ENCODE measurements around the gene UBE3A. TPM values are rescaled to one million over a fixed set of nuclear protein-coding genes. Genes with fewer than 3 reads are reported as not detected.
A peak's percentile ranks its signal among the peaks of the same experiment; 100 is the strongest.

Gene UBE3A
- total RNA-seq, 1 experiment from 2014 or later, result 104 TPM

- intact Hi-C loops (cut with micrococcal nuclease), result no loop called here
- H3K4me2 ChIP-seq (ENCODE audit: low read length), result no peak overlapping the region
- H2AFZ ChIP-seq (ENCODE audit: low read depth, low read length, poor library complexity, severe bottlenecking), result no peak overlapping the region
- DNase-seq (ENCODE audit: low read depth, low spot score) (no peak), ATAC-seq (no peak)
- no peak for TF ChIP-seq YY1 (IDR thresholded peaks at IDR 0.05; ENCODE audit: extremely low read depth, insufficient replicate concordance, low read depth, low read length)
- no peak for TF ChIP-seq SIN3A (IDR thresholded peaks at IDR 0.05; ENCODE audit: low read depth)
- TF ChIP-seq ATF3 (IDR thresholded peaks at IDR 0.05), result no peak
- no peak for TF ChIP-seq CEBPB (IDR thresholded peaks at IDR 0.05; ENCODE audit: low read depth)
- no peak for TF ChIP-seq ZNF274 (IDR thresholded peaks at IDR 0.05; ENCODE audit: low read depth, low read length)
- TF ChIP-seq RAD21 (IDR thresholded peaks at IDR 0.05; ENCODE audit: low read depth), result no peak
- TF ChIP-seq CBX3 (IDR thresholded peaks at IDR 0.05; ENCODE audit: low read depth), result no peak
- TF ChIP-seq EGR1 (IDR thresholded peaks at IDR 0.05; ENCODE audit: low read depth), result no peak
- no peak for TF ChIP-seq TCF7L2 (IDR thresholded peaks at IDR 0.05; ENCODE audit: borderline replicate concordance, extremely low read depth, insufficient read depth, insufficient read length)
- no peak for TF ChIP-seq SP1 (IDR thresholded peaks at IDR 0.05; ENCODE audit: low read depth)
- TF ChIP-seq, protein P1, sequence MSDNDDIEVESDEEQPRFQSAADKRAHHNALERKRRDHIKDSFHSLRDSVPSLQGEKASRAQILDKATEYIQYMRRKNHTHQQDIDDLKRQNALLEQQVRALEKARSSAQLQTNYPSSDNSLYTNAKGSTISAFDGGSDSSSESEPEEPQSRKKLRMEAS (IDR thresholded peaks at IDR 0.05), result no peak
- TF ChIP-seq, protein P2, sequence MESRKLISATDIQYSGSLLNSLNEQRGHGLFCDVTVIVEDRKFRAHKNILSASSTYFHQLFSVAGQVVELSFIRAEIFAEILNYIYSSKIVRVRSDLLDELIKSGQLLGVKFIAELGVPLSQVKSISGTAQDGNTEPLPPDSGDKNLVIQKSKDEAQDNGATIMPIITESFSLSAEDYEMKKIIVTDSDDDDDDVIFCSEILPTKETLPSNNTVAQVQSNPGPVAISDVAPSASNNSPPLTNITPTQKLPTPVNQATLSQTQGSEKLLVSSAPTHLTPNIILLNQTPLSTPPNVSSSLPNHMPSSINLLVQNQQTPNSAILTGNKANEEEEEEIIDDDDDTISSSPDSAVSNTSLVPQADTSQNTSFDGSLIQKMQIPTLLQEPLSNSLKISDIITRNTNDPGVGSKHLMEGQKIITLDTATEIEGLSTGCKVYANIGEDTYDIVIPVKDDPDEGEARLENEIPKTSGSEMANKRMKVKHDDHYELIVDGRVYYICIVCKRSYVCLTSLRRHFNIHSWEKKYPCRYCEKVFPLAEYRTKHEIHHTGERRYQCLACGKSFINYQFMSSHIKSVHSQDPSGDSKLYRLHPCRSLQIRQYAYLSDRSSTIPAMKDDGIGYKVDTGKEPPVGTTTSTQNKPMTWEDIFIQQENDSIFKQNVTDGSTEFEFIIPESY (IDR thresholded peaks at IDR 0.05; ENCODE audit: extremely low read depth, insufficient replicate concordance, low read length), result no peak
- TF ChIP-seq, protein P3, sequence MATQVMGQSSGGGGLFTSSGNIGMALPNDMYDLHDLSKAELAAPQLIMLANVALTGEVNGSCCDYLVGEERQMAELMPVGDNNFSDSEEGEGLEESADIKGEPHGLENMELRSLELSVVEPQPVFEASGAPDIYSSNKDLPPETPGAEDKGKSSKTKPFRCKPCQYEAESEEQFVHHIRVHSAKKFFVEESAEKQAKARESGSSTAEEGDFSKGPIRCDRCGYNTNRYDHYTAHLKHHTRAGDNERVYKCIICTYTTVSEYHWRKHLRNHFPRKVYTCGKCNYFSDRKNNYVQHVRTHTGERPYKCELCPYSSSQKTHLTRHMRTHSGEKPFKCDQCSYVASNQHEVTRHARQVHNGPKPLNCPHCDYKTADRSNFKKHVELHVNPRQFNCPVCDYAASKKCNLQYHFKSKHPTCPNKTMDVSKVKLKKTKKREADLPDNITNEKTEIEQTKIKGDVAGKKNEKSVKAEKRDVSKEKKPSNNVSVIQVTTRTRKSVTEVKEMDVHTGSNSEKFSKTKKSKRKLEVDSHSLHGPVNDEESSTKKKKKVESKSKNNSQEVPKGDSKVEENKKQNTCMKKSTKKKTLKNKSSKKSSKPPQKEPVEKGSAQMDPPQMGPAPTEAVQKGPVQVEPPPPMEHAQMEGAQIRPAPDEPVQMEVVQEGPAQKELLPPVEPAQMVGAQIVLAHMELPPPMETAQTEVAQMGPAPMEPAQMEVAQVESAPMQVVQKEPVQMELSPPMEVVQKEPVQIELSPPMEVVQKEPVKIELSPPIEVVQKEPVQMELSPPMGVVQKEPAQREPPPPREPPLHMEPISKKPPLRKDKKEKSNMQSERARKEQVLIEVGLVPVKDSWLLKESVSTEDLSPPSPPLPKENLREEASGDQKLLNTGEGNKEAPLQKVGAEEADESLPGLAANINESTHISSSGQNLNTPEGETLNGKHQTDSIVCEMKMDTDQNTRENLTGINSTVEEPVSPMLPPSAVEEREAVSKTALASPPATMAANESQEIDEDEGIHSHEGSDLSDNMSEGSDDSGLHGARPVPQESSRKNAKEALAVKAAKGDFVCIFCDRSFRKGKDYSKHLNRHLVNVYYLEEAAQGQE (IDR thresholded peaks at IDR 0.05; ENCODE audit: low read depth), result no peak
- peaks cover 12% of the 10 kb centered on the region for H4K20me1 ChIP-seq (ENCODE audit: insufficient read depth)
- no peaks in the 10 kb centered on the region for H3K4me1 ChIP-seq (ENCODE audit: control insufficient read depth in 1 of 2, insufficient read depth in 2 of 2, low read length in 2 of 2)
- no peaks in the 10 kb centered on the region for H3K9me2 ChIP-seq (ENCODE audit: insufficient read depth)
- no peak overlapping the region for H3K27ac ChIP-seq (ENCODE audit: low read depth, low read length)
- H3K9ac ChIP-seq (ENCODE audit: low read length), result no peak overlapping the region
- RAD21 ChIA-PET (ENCODE audit: low non-redundant PET in 1 of 2, low total read pairs in 2 of 2, uncharacterized antibody in 2 of 2, unreplicated experiment in 2 of 2), result no interaction called here
- CTCF ChIA-PET, result no interaction called here
- peaks cover 97% of the 10 kb centered on the region for H3K79me2 ChIP-seq (ENCODE audit: insufficient read depth, low read length)
- POLR2A ChIA-PET, result interaction anchor here (1.3 kb wide), 1 partner anchor 10 kb away, joined by 4 read pairs; no protein-coding TSS in a partner anchor
- H3K4me3 ChIP-seq (replicated peaks in 1 of 2; ENCODE audit: low read depth in 1 of 2, low read length in 2 of 2), result no peak overlapping the region
- H3K36me3 ChIP-seq (ENCODE audit: control insufficient read depth in 1 of 2, insufficient read depth in 2 of 2, low read length in 2 of 2), result peaks cover 0 to 2% of the 10 kb centered on the region in 2 experiments; a peak in 1 of 4 replicates
- H3K27me3 ChIP-seq (ENCODE audit: insufficient read depth, low read length), result no peaks in the 10 kb centered on the region
- BruUV-seq (replicated peaks), result TSS peak; percentile 2
- H3K9me3 ChIP-seq (ENCODE audit: control insufficient read depth in 1 of 2, insufficient read depth in 1 of 2, low read depth in 1 of 2, low read length in 2 of 2), result no peaks in the 10 kb centered on the region
Observed at GRCh38 chr15:25426896-25427610, 11.8 kb downstream of the UBE3A start.
